ENCODE results near the gene ROBO3.
A peak's percentile ranks its signal among the peaks of the same experiment; 100 is the strongest.

Gene ROBO3

GRCh38 chr11:124865181-124865901 is at the start of gene ROBO3:
ROBO3 (plus strand) TSS chr11:124865432; CDS start chr11:124865578, 146 bp downstream.
- TF ChIP-seq CTCF (conservative IDR thresholded peaks at IDR 0.05; ENCODE audit: low read length), result no peak
- no peak for DNase-seq (ENCODE audit: low read depth)
- peak within 1 kb of the TSS; percentile 24; the same call in 1 of the 2 replicates for H3K4me3 ChIP-seq (ENCODE audit: low read length)

GRCh38 chr11:124817036-124817435 is 48.2 kb upstream of the ROBO3 start:
- H3K4me3 ChIP-seq (ENCODE audit: low read length), result no peak overlapping the region
- TF ChIP-seq CTCF (conservative IDR thresholded peaks at IDR 0.05; ENCODE audit: low read length), result no peak
- no peak for DNase-seq (ENCODE audit: low read depth)

GRCh38 chr11:124821995-124822730 is 43.1 kb upstream of the ROBO3 start:
- no peak for DNase-seq (ENCODE audit: low read depth)
- H3K4me3 ChIP-seq (ENCODE audit: low read length), result no peak overlapping the region
- no peak for TF ChIP-seq CTCF (conservative IDR thresholded peaks at IDR 0.05; ENCODE audit: low read length)

- DNase-seq (ENCODE audit: low read depth), result no peak
- no peak overlapping the region for H3K4me3 ChIP-seq (ENCODE audit: low read length)
- no peak for TF ChIP-seq CTCF (conservative IDR thresholded peaks at IDR 0.05; ENCODE audit: low read length)
Measured at GRCh38 chr11:124823512-124824376, 41.5 kb upstream of the ROBO3 start.

GRCh38 chr11:124825876-124826275 is 39.4 kb upstream of the ROBO3 start:
- no peak overlapping the region for H3K4me3 ChIP-seq (ENCODE audit: low read length)
- no peak for DNase-seq (ENCODE audit: low read depth)
- no peak for TF ChIP-seq CTCF (conservative IDR thresholded peaks at IDR 0.05; ENCODE audit: low read length)

- TF ChIP-seq CTCF (conservative IDR thresholded peaks at IDR 0.05; ENCODE audit: low read length), result no peak
- peak; percentile 29 for DNase-seq (ENCODE audit: low read depth)
- no peak overlapping the region for H3K4me3 ChIP-seq (ENCODE audit: low read length)
Measured at GRCh38 chr11:124829986-124830385, 35.2 kb upstream of the ROBO3 start.
